ENCODE data around the gene CIRBP. TPM values are rescaled to one million over a fixed set of nuclear protein-coding genes. Genes with fewer than 3 reads are reported as not detected.

Gene CIRBP
- total RNA-seq, 1 experiment from 2014 or later: 196 TPM

DNA sequence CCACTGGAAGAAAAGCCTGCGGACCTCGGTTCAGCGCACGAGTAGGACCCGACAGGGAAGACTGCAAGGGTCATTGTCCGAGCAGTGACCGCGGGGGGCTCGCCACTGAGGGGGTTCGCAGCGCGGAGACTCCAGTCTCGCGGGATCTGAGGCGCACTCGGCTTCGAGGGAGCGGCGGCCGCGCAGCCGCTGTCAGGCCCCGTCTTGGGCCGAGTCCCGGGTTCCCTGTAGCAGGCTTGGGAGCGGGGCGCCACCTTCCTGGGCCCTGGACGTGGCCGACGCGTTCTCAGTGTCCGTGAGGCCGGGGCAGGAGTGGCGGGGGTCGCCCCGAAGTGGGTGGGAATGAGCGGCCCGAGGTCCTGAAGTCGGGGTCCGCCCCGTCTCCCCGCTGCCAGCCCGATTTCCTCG lies 5.7 kb downstream of the CIRBP start:
- in situ Hi-C loops (cut with HindIII; ENCODE audit: low sequenced_read_pairs): no loop called here
- no peak for DNase-seq (ENCODE audit: low spot score)

DNA sequence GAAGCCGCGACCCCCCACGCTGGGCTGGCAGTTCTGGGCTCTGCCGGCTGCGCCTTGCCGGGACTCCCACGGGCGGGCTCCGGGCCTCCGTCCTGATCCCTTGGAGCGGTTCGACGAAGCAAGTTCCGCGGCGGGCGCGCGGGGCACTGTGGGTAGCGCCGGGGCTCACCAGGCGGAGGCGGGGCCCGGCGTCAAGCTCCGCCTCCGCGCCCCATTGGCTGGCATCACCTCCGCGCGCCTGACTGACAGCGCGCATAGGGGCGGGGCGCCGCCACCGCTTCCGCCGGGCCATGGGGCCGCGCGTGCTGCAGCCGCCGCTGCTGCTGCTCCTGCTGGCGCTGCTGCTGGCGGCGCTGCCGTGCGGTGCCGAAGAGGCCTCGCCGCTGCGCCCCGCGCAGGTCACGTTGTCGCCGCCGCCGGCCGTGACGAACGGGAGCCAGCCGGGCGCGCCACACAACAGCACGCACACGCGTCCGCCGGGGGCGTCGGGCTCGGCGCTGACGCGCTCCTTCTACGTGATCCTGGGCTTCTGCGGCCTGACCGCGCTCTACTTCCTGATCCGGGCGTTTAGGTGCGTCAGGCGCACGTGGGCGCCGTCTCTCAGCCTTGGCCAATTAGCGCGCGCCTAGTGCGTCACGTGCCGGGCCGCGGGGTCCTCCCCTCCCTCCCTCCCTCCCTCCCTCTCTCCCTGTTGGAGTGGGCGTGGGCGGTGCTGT lies 6.3 kb downstream of the CIRBP start, which contains the start of gene FAM174C:
Gene FAM174C, plus strand, starts transcription at position 271 of the 716 bp plus-strand sequence. Its CDS starts 20 bp downstream, at position 291.
- peak; percentile 95 for DNase-seq (ENCODE audit: low spot score)
- in situ Hi-C loops (cut with HindIII; ENCODE audit: low sequenced_read_pairs): no loop called here

DNA sequence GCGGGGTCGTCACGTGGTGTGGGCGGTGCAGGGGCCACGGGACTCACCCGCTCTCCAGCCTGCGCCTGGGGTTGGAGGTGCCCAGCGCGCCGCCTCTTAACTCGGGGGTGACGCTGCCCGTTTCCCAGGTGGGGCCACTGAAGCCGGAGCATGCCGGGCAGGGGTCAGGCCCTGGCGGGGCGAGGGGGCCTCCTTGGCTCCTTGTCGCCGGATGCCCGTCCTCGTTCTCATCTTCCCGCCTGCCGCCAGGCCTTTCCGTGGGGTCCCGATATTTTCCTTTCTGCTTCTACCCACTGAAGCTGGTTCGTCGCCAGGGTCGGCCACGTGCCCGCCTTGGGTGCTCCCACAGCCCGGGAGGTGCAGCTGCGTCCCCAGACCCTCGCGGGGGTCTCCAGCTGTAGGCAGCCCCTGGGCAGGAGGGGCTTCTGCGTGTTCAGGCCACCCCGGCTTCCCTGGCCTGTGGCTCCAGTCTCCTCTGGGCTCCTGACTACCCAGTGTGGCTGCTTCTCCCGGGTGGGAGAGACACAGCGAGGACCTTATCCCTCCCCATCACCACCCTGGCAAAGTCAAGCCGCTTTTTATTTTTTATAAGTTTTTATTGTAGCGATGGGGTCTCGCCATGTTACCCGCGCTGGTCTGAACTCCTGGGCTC lies 7.0 kb downstream of the CIRBP start:
- in situ Hi-C loops (cut with HindIII; ENCODE audit: low sequenced_read_pairs): no loop called here
- no peak for DNase-seq (ENCODE audit: low spot score)

DNA sequence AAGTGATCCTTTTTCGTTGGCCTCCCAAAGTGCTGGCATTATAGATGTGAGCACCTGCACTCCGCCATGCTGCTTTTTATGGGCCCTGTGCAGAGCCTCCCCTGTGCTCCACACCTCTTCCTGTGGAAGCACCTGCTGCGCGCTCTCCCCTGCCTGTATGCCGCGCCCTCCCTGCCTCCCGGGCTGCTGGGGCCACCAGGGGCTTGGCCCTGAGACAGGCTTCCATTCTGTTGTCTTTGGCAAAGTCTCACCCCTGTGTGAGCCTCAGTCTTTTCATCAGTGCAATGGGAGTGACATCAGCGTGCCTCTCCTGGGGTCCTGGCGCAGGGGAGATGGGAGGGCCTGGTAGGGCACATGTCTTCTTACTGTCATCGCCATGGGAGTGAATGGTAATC lies 7.5 kb downstream of the CIRBP start:
- in situ Hi-C loops (cut with HindIII; ENCODE audit: low sequenced_read_pairs): no loop called here
- DNase-seq (ENCODE audit: low spot score): no peak

DNA sequence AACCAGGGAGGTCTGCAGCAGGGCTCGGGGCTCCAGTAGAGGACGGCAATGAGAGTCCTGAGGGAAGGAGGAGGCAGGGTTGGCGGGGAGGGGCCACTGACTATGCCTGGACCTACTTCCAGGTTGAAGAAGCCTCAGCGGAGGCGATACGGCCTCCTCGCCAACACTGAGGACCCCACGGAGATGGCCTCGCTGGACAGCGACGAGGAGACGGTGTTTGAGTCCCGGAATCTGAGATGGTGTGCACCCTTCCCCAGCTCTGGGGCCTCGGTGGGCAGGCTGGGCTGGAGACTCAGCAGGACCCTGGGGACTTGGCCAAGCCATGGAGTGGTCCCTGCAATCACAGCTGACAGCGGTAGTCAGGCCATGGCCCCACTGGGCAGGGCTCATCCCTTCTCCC lies 7.9 kb downstream of the CIRBP start:
- in situ Hi-C loops (cut with HindIII; ENCODE audit: low sequenced_read_pairs): no loop called here

DNA sequence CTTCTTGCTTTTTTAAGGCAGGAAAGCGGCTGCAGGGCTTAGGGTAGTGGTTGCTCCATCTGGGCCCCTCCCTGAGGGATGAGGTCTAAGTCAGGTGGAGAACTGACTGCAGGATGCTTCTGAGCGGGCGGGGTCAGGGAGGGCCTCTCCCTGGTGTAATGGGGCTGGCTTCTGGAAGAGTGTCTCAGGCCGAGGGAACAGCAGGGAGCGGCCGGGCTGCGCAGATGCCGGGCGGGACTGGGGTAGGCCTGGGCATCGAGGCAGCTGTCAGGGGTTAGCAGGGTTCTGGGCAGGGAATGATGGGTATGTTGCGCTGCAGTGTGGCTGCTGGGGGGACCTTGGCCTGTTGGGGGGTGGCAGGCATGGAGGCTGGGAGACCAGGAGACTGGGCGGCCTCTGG lies 8.9 kb downstream of the CIRBP start:
- in situ Hi-C loops (cut with HindIII; ENCODE audit: low sequenced_read_pairs): no loop called here

More for the DNA sequence above, 7.9 kb downstream of the CIRBP start:
- DNase-seq (ENCODE audit: low spot score): no peak

DNA sequence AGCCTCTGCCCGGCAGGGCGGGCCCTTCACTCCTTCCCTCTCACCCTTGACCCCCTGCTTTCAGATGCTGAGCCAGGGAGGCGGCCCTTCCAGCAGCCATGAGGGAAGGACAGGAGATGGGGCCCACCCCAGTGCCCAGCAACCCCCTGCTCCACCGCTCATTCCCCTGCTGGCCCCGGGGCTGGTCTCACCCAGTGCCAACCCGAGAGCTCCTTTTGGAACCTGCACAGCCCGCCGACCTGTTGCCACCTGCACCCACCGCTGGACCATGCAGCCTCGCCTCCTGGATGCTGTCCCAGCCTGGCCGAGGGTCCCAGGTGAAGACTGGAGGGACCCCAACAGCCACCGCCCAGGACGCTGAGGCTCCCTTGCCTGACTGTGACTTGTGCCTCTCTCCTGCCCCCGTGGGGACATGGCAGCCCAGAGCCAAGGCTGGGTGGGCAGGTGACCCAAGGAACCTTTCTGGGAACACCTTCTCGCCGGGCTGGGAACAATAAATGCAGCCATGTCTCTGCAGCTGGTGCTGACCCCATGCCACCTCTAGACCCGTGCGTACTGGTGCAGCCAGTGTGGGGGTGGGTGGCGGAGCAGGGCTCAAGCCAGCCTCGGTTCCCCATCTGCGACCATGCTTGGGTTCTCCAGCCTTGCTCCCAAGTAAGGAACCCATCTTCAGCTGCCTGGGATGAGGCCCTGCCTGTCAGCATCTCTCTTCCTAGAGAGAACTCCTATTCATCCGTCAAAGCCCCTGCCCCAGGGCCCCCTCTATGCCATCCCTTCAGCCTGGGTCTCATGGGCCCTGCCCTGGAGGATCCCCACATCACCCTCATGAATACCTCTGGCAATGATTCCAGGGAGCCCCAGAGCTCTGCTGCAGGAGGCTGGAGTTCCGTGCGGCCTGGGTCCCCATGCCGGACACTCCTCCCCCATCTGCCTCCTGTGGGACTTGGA lies 9.9 kb downstream of the CIRBP start:
- no peak for DNase-seq (ENCODE audit: low spot score)
- in situ Hi-C loops (cut with HindIII; ENCODE audit: low sequenced_read_pairs): no loop called here

More for the DNA sequence above, 8.9 kb downstream of the CIRBP start:
- DNase-seq (ENCODE audit: low spot score): no peak

DNA sequence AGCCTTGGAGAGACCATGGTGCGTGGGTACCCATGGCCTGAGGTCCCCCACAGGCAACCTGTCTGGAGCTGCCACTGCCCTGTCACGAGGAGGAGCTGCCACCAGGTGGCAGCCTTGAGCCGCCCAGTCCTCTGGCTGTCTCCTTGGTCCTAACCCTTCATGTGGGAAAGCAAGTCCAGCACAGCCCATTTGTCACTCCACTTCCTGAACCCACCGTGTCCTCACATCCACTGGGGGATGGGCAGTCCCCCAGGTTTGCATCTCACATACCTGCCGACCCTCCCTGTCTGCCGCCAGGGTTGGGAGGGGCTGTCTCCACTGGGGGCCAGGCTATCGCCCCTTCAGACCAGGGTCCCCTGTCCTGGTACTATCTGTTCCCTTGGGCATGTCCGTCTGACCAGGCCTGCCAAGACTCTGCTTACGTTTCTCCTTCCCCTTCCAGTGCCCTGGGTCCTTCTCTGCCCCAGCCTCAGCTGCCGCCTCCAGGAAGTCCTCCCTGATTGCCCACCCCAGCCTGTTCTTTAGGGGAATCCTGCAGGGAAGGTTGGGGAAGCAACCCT lies 10.7 kb downstream of the CIRBP start:
- in situ Hi-C loops (cut with HindIII; ENCODE audit: low sequenced_read_pairs): loop anchor here (10.0 kb wide), 1 partner anchor 95 kb away; no protein-coding TSS in a partner anchor
- peak; percentile 88 for DNase-seq (ENCODE audit: low spot score)

DNA sequence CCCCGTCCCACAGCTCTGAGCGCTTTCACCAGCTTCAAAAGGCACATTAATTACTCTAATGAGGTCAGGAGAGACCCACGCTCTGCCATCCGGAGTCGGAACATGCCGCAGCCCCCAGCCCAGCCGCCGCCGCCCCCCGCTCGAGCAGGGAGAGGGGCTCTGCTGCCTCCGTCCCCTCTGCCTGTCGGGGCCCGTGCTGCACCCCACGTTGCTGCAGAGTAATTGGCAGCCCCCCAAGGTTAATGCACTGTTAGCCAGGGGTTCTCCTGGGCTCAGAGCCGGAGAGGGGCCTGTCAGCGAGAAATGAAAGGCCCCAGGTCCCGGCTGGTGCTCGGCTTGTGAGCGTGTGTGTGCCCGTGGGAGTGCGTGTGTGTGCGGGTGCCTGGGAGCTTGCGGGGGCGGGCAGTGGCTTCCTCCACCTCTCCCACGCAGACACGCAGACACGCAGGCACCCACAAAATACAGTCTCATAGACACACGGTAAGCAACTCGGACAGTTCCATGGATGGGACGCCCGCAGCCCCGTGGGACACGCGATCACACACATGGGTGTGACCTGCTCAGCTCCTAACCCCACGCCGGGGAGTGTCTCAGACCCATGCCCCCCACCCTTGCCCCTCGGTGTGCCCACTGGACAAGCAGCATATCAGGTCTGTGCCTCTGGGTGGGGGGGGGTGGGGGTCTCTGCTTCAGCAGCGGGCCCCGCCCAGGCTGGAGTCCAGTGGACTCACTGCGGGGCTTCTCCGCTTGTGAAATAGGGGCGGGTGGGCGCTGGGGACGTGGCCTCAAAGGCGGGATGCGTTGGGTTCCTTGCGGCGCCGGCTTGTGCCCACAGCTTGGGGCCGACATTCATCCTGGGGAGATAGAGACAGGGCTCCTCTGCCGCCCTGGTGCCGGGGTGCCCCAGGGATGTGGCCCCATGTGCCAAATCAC lies 11.8 kb downstream of the CIRBP start:
- in situ Hi-C loops (cut with HindIII; ENCODE audit: low sequenced_read_pairs): loop anchor here (10.0 kb wide), 1 partner anchor 94 kb away; no protein-coding TSS in a partner anchor
- DNase-seq (ENCODE audit: low spot score): no peak

DNA sequence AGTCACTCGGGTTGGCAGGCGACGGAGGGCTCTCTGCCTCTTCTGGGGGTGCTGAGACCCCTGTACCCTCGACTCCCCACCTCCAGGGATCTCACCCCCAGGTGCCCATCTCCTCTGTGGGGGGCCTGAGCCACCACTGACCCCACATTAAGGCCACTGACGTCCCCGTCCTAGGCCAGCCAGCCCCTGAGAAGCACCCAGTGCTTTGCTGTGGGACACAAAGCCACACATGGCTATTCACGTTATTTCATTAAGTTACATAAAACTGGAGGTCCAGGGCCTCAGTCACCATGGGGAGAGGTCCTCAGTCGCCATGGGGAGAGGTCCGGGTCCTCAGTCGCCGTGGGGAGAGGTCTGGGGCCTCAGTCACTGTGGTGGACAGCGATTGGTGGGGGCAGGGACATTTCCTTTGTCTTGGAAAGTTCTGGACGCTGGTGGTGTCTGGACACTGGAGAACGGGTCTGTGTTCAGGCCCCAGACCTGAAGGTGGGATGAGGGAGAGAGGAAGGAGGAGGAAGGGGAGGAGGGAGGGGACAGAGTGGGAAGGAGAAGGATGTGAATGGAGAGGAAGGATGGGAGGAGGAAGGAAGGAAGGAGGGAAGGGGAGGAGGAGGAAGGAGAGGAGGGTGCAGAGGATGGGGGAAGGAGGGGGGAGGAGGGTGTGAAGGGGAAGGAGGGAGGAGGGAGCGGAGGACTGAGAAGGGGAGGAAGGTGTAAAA lies 12.6 kb downstream of the CIRBP start:
- in situ Hi-C loops (cut with HindIII; ENCODE audit: low sequenced_read_pairs): loop anchor here (10.0 kb wide), 1 partner anchor 93 kb away; no protein-coding TSS in a partner anchor
- no peak for DNase-seq (ENCODE audit: low spot score)

DNA sequence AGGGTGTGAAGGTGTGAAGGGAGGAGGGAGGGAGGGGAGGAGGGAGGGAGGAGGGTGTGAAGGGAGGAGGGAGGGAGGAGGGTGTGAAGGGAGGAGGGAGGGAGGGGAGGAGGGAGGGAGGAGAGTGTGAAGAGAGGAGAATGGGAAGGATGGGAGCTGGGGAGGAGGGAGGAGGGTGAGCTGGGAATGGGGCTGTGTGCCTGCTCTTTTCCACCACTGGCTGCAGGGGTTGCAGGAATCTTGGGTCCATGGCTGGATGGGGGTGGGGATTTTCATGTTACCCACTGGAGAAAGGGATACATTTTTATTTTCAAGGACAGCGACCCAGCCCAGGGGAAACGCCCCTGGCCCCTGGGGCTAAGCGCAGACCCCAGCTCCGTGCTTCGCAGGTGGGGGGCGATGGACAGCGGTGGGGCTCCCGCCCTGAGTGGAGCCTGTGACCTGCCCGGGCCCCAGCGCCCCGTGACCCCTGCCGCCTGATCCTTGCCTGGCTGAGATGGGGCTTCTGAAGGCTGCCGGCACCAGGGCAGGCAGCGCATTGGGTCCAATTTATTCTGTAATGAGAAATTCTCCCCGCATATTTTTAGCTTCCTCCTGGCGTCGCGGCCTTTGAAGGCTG lies 13.6 kb downstream of the CIRBP start:
- DNase-seq (ENCODE audit: low spot score): no peak
- in situ Hi-C loops (cut with HindIII; ENCODE audit: low sequenced_read_pairs): loop anchor here (10.0 kb wide), 1 partner anchor 92 kb away; no protein-coding TSS in a partner anchor

DNA sequence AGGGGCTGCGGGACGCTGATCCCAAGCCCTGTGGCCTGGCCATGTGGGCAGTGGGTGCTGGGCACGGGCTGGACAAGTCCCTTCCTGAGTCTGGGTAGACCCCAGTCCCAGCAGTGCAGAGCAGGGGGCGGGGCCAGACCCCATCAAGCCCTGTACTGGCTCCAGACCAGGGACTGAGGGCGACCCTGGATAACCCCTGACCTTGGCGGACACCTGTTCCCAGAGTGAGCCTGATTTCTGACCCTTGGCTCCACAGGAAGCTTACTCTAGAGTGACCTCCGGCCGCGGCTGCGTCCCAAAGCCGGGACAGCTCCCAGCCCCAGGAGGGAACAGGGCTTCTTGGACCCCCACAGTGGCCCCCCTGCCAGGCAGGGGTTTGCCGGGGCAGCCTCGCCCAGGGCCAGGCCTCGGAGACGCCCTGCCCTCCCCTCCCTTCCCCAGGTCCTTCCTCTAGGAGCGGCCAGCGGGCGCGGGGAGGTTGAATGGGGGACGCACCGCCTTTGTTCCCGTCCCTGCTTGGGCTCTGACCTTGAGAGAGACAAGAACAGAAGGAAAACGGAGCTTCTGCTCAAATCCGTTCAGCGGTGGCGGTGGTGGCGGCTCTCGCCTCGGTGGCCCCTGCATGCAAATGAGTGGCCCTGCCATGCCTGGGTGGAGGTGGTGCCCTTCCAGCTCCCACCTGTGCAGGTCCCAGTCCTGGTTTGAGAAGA lies 14.2 kb downstream of the CIRBP start:
- no peak for DNase-seq (ENCODE audit: low spot score)
- in situ Hi-C loops (cut with HindIII; ENCODE audit: low sequenced_read_pairs): loop anchor here (10.0 kb wide), 1 partner anchor 91 kb away; no protein-coding TSS in a partner anchor

DNA sequence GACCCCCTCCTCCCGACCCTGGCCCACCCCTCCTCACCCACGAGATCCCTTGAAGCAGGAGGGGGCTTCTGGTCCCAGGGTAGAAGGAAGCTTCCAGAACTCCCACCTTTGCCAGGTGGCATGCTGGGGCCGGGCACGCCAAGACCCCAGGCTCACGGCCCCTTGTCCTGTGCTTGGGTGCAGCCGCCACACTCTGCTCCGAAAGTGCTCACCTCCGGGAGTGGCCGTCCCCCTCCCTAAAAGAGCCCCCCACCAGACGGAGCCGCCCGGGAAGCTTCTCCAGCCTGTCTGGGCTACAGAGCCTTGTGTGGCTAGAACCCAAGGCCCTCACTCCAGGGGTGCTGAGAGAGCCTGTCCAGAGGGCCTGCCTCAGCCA lies 14.8 kb downstream of the CIRBP start:
- DNase-seq (ENCODE audit: low spot score): no peak
- in situ Hi-C loops (cut with HindIII; ENCODE audit: low sequenced_read_pairs): loop anchor here (10.0 kb wide), 1 partner anchor 91 kb away; no protein-coding TSS in a partner anchor

DNA sequence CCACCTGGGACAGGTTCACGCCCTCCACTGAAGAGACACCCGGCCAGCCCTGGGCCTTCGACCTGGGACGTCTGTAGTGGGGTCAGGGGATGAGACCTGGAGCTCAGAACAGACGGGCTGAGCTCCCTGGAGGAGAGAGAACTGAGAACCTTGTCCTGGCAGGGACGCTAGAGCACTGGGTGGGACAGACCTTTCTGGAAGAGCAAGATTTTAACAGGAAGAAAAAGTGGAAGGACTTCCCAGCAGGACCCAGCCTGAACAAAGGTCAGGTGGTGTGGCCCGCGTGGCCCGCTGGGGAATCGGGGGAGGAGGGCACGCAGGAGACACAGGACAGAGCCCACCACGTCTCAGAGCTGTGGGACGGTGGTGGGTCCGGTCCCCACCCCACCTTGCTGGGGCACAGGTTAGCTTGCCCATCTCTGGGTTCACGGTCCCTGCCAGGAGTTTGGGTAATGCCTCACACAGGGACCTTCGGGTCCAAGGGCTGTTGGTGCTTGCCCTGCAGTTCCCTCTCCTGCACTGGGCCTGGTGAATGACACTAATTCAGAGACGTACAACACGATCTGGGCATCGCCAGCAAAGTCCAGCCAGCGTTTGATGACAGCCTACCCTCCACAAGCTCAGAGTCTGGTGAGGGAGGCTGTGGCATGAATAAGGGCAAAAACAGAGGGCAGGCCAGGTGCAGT lies 15.3 kb downstream of the CIRBP start:
- in situ Hi-C loops (cut with HindIII; ENCODE audit: low sequenced_read_pairs): loop anchor here (10.0 kb wide), 1 partner anchor 90 kb away; no protein-coding TSS in a partner anchor
- DNase-seq (ENCODE audit: low spot score): no peak

DNA sequence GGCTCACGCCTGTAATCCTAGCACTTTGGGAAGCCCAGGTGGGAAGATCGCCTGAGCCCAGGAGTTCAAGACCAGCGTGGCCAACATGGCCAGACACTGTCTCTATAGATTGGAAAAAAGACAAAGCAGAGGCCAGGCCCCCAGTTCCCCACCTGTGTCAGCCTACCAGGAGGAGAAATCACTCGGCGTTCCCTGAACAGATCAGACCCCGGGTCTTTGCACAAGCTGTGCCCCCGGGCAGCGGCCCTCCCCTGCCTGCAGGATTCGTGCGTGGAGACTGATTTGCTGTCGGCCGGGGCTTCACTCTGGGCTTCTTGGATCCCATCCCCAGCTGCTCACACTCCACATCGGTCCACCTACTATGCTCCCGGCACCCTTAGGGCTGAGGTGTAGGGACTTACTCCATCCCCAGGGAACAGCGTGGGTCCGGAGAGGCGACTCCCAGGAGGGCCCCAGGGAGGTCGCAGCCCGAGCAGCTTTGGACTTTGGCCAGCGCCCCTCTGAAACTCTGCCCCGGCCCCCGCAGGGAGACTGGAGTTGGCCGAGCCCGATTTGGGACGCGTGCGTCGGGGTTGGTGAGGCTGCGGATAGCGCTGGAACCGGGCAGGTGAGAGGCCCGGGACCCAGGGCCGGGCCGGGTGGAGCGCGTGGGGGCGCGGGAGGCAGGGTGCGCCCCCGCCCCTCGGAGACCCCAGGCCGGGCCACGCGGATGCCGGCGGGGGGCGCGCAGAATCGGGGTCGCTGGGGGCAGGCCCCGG lies 16.0 kb downstream of the CIRBP start:
- DNase-seq (ENCODE audit: low spot score): no peak
- in situ Hi-C loops (cut with HindIII; ENCODE audit: low sequenced_read_pairs): loop anchor here (10.0 kb wide), 1 partner anchor 90 kb away; no protein-coding TSS in a partner anchor

Measured in G401 (cell line).